ENCODE measurements around the gene ZNF239. TPM values are rescaled to one million over a fixed set of nuclear protein-coding genes. Genes with fewer than 3 reads are reported as not detected.

ZNF239 gene
- total and polyA plus RNA-seq, 11 donors = 0.53 to 3.7 (median 1.9) TPM

- no peak for TF ChIP-seq CTCF (IDR thresholded peaks at IDR 0.05)
- no peak for TF ChIP-seq POLR2A (IDR thresholded peaks at IDR 0.05)
- ATAC-seq (no peak), DNase-seq (no peak)
- Histone ChIP-seq H3K4me1 (no peaks in the 10 kb centered on the region), H3K27me3 (no peaks in the 10 kb centered on the region), H3K4me3 (no peak overlapping the region), H3K9me3 (peaks cover 0 to 2% (median 0%) of the 10 kb centered on the region in 12 donors), H3K36me3 (no peaks in the 10 kb centered on the region), H3K27ac (no peak overlapping the region)
- intact Hi-C loops (cut with DNase I) = no loop called here
- 77 to 85% (median 84%) methylated on average over 9 of the region's 9 CpGs for WGBS, 4 donors
Measured at GRCh38 chr10:43585981-43586729, 11.7 kb upstream of the ZNF239 start.

- H3K4me1 ChIP-seq = no peaks in the 10 kb centered on the region
- no peaks in the 10 kb centered on the region for H3K9me3 ChIP-seq
- no peaks in the 10 kb centered on the region for H3K27me3 ChIP-seq
- TF ChIP-seq POLR2A (IDR thresholded peaks at IDR 0.05) (no peak), CTCF (IDR thresholded peaks at IDR 0.05) (no peak)
- no peak for ATAC-seq
- 89 to 92% (median 90%) methylated on average over 5 of the region's 5 CpGs for WGBS, 4 donors
- H3K4me3 ChIP-seq = no peak overlapping the region
- DNase-seq = no peak
- intact Hi-C loops (cut with DNase I) = no loop called here
- no peak overlapping the region for H3K27ac ChIP-seq
- H3K36me3 ChIP-seq = no peaks in the 10 kb centered on the region
Measured at GRCh38 chr10:43585046-43585445, 10.6 kb upstream of the ZNF239 start.

GRCh38 chr10:43584051-43584450 is 9.6 kb upstream of the ZNF239 start:
- 70 to 82% (median 74%) methylated on average over 4 of the region's 4 CpGs for WGBS, 4 donors
- no peaks in the 10 kb centered on the region for H3K4me1 ChIP-seq
- no peaks in the 10 kb centered on the region for H3K27me3 ChIP-seq
- DNase-seq (no peak), ATAC-seq (no peak)
- H3K27ac ChIP-seq = no peak overlapping the region
- intact Hi-C loops (cut with DNase I) = no loop called here
- no peak for TF ChIP-seq CTCF (IDR thresholded peaks at IDR 0.05)
- no peak for TF ChIP-seq POLR2A (IDR thresholded peaks at IDR 0.05)
- no peaks in the 10 kb centered on the region for H3K9me3 ChIP-seq
- no peak overlapping the region for H3K4me3 ChIP-seq
- no peaks in the 10 kb centered on the region for H3K36me3 ChIP-seq

- Histone ChIP-seq H3K4me1 (peaks cover 0 to 15% (median 9%) of the 10 kb centered on the region in 12 donors), H3K36me3 (no peaks in the 10 kb centered on the region), H3K27me3 (no peaks in the 10 kb centered on the region), H3K9me3 (no peaks in the 10 kb centered on the region), H3K27ac (no peak overlapping the region), H3K4me3 (no peak overlapping the region)
- intact Hi-C loops (cut with DNase I) = no loop called here
- ATAC-seq (no peak), DNase-seq (no peak)
- TF ChIP-seq CTCF (IDR thresholded peaks at IDR 0.05) = no peak
- no peak for TF ChIP-seq POLR2A (IDR thresholded peaks at IDR 0.05)
- WGBS, 4 donors = 79 to 95% (median 92%) methylated on average over 4 to 5 of the region's 5 CpGs
Measured at GRCh38 chr10:43576580-43576979, 2.2 kb upstream of the ZNF239 start.

Measured in heart left ventricle (tissue), 16 donors.